ENCODE data around the gene LKAAEAR1. TPM values are rescaled to one million over a fixed set of nuclear protein-coding genes. Genes with fewer than 3 reads are reported as not detected.

The LKAAEAR1 gene
- total and polyA plus RNA-seq, 2 of the 13 experiments (the other 11 are each of a cell fraction or from before 2014, with no cell fraction given): not detected

- TF ChIP-seq MAZ (IDR thresholded peaks at IDR 0.05; ENCODE audit: borderline replicate concordance, low read depth, low read length): no peak; the same call in 1 of the 2 replicates
- 0 out of 2 replicates have a peak, but pooled peaks have one; percentile 29 for TF ChIP-seq MAZ (CRISPR knock-in tag; IDR thresholded peaks at IDR 0.05; ENCODE audit: low read depth)
- no peak for TF ChIP-seq JUN (CRISPR knock-in tag; IDR thresholded peaks at IDR 0.05)
- TF ChIP-seq, protein P1, sequence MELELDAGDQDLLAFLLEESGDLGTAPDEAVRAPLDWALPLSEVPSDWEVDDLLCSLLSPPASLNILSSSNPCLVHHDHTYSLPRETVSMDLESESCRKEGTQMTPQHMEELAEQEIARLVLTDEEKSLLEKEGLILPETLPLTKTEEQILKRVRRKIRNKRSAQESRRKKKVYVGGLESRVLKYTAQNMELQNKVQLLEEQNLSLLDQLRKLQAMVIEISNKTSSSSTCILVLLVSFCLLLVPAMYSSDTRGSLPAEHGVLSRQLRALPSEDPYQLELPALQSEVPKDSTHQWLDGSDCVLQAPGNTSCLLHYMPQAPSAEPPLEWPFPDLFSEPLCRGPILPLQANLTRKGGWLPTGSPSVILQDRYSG (CRISPR knock-in tag; IDR thresholded peaks at IDR 0.05): no peak
- peak; percentile 62; the same call in 1 of the 2 replicates for TF ChIP-seq ZNF678 (CRISPR knock-in tag; IDR thresholded peaks at IDR 0.05)
- TF ChIP-seq ZBTB21 (CRISPR knock-in tag; IDR thresholded peaks at IDR 0.05): no peak
- peak; percentile 51; the same call in 1 of the 2 replicates for TF ChIP-seq RXRA (CRISPR knock-in tag; IDR thresholded peaks at IDR 0.05)
- TF ChIP-seq ZNF460 (CRISPR knock-in tag; IDR thresholded peaks at IDR 0.05; ENCODE audit: borderline replicate concordance): no peak
- peak; percentile 22; the same call in 1 of the 2 replicates for TF ChIP-seq ZBTB38 (CRISPR knock-in tag; IDR thresholded peaks at IDR 0.05)
- TF ChIP-seq, protein P2, sequence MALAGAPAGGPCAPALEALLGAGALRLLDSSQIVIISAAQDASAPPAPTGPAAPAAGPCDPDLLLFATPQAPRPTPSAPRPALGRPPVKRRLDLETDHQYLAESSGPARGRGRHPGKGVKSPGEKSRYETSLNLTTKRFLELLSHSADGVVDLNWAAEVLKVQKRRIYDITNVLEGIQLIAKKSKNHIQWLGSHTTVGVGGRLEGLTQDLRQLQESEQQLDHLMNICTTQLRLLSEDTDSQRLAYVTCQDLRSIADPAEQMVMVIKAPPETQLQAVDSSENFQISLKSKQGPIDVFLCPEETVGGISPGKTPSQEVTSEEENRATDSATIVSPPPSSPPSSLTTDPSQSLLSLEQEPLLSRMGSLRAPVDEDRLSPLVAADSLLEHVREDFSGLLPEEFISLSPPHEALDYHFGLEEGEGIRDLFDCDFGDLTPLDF (CRISPR knock-in tag; IDR thresholded peaks at IDR 0.05): no peak
- no peak; the same call in 1 of the 2 replicates for TF ChIP-seq ARHGAP35 (CRISPR knock-in tag; IDR thresholded peaks at IDR 0.05; ENCODE audit: borderline replicate concordance)
- TF ChIP-seq, protein P3, sequence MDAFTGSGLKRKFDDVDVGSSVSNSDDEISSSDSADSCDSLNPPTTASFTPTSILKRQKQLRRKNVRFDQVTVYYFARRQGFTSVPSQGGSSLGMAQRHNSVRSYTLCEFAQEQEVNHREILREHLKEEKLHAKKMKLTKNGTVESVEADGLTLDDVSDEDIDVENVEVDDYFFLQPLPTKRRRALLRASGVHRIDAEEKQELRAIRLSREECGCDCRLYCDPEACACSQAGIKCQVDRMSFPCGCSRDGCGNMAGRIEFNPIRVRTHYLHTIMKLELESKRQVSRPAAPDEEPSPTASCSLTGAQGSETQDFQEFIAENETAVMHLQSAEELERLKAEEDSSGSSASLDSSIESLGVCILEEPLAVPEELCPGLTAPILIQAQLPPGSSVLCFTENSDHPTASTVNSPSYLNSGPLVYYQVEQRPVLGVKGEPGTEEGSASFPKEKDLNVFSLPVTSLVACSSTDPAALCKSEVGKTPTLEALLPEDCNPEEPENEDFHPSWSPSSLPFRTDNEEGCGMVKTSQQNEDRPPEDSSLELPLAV (CRISPR knock-in tag; conservative IDR thresholded peaks at IDR 0.05; ENCODE audit: low read depth): no peak
- TF ChIP-seq, protein P4, sequence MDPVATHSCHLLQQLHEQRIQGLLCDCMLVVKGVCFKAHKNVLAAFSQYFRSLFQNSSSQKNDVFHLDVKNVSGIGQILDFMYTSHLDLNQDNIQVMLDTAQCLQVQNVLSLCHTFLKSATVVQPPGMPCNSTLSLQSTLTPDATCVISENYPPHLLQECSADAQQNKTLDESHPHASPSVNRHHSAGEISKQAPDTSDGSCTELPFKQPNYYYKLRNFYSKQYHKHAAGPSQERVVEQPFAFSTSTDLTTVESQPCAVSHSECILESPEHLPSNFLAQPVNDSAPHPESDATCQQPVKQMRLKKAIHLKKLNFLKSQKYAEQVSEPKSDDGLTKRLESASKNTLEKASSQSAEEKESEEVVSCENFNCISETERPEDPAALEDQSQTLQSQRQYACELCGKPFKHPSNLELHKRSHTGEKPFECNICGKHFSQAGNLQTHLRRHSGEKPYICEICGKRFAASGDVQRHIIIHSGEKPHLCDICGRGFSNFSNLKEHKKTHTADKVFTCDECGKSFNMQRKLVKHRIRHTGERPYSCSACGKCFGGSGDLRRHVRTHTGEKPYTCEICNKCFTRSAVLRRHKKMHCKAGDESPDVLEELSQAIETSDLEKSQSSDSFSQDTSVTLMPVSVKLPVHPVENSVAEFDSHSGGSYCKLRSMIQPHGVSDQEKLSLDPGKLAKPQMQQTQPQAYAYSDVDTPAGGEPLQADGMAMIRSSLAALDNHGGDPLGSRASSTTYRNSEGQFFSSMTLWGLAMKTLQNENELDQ (CRISPR knock-in tag; IDR thresholded peaks at IDR 0.05; ENCODE audit: borderline replicate concordance): no peak
- TF ChIP-seq IRF2 (CRISPR knock-in tag; IDR thresholded peaks at IDR 0.05): no peak
- TF ChIP-seq PITX1 (CRISPR knock-in tag; IDR thresholded peaks at IDR 0.05): peak; percentile 11; the same call in 1 of the 2 replicates
- peak; percentile 74 for TF ChIP-seq BORCS8-MEF2B (CRISPR knock-in tag; IDR thresholded peaks at IDR 0.05)
- TF ChIP-seq ZNF362 (CRISPR knock-in tag; IDR thresholded peaks at IDR 0.05; ENCODE audit: borderline replicate concordance): 0 out of 2 replicates have a peak, but pooled peaks have one; percentile 33
- no peak for TF ChIP-seq ERF (CRISPR knock-in tag; IDR thresholded peaks at IDR 0.05)
- no peak for TF ChIP-seq JARID2 (CRISPR knock-in tag; IDR thresholded peaks at IDR 0.05; ENCODE audit: insufficient replicate concordance)
- TF ChIP-seq XBP1 (CRISPR knock-in tag; IDR thresholded peaks at IDR 0.05): no peak
- TF ChIP-seq ZNF607 (CRISPR knock-in tag; IDR thresholded peaks at IDR 0.05; ENCODE audit: borderline replicate concordance): no peak
- TF ChIP-seq HOXA5 (CRISPR knock-in tag; IDR thresholded peaks at IDR 0.05): no peak
- 0 out of 2 replicates have a peak, but pooled peaks have one; percentile 14 for TF ChIP-seq NFYB (CRISPR knock-in tag; IDR thresholded peaks at IDR 0.05)
These were observed 4.0 kb downstream of the LKAAEAR1 start, which contains the start of gene OPRL1 (continued) for GRCh38 chr20:64080013-64080812.

Measured in HepG2 (cell line).